Neural cell (in vitro differentiated cells): ENCODE measurements around the gene TXNDC11. TPM values are rescaled to one million over a fixed set of nuclear protein-coding genes. Genes with fewer than 3 reads are reported as not detected.

Experiments used
- H2AFZ ChIP-seq: fragments of 200-600, 300-800 bp; sonication (generic), shearing (Covaris generic); 2 replicates; pipeline ENCODE4 v1.6.0; 2014; ENCODE audit warnings: low read depth, mild to moderate bottlenecking, antibody characterized with exemption, low read length, moderate library complexity
- H3F3A ChIP-seq: fragments of 200-600 bp; shearing (Covaris generic); 2 replicates; pipeline ENCODE4 v1.6.1; 2016; ENCODE audit warnings: mild to moderate bottlenecking, moderate library complexity, mixed read lengths, antibody characterized with exemption, low read length; ENCODE audit not compliant: insufficient read depth, poor library complexity, severe bottlenecking
- H3K27ac ChIP-seq: fragments of 200-600, 300-800 bp; sonication (generic), shearing (Covaris generic); 2 replicates; pipeline ENCODE4 v1.5.1; 2014; ENCODE audit warnings: mild to moderate bottlenecking, low read length, moderate library complexity
- H3K27me3 ChIP-seq: fragments of 300-800, 200-600 bp; sonication (generic), shearing (Covaris generic); 2 replicates; pipeline ENCODE4 v1.6.0; 2014; ENCODE audit warnings: mild to moderate bottlenecking, low read depth, low read length, moderate library complexity; ENCODE audit not compliant: insufficient read depth
- H3K36me3 ChIP-seq: fragments of 300-800, 200-600 bp; sonication (generic), shearing (Covaris generic); 2 replicates; pipeline ENCODE4 v1.5.1; 2014; ENCODE audit warnings: mild to moderate bottlenecking, antibody characterized with exemption, low read length, moderate library complexity; ENCODE audit not compliant: insufficient read depth
- H3K4me2 ChIP-seq: fragments of 300-800, 200-600 bp; sonication (generic), shearing (Covaris generic); 2 replicates; pipeline ENCODE4 v1.6.0; 2014; ENCODE audit warnings: mild to moderate bottlenecking, low read length
- H3K4me3 ChIP-seq: fragments of 300-800, 200-600 bp; sonication (generic), shearing (Covaris generic); 2 replicates; pipeline ENCODE4 v1.5.1; 2014; ENCODE audit warnings: mild to moderate bottlenecking, low read length, moderate library complexity
- H3K79me2 ChIP-seq: fragments of 200-600 bp; shearing (Covaris generic); replicated peaks from 2 replicates; pipeline ENCODE4 v1.6.0; 2014; ENCODE audit warnings: mild to moderate bottlenecking, low read length, moderate library complexity; ENCODE audit not compliant: insufficient read depth
- H3K9ac ChIP-seq: fragments of 300-800, 200-600 bp; sonication (generic), shearing (Covaris generic); 2 replicates; pipeline ENCODE4 v1.6.1; 2016; ENCODE audit warnings: mild to moderate bottlenecking, low read length, mixed read lengths
- H3K9me2 ChIP-seq: fragments of 200-600 bp; shearing (Covaris generic); 2 replicates; pipeline ENCODE4 v1.6.1; 2016; ENCODE audit warnings: mild to moderate bottlenecking, low read length, mixed read lengths; ENCODE audit not compliant: insufficient read depth
- H3K9me3 ChIP-seq: fragments of 200-600, 300-800 bp; sonication (generic), shearing (Covaris generic); 2 replicates; pipeline ENCODE4 v1.6.1; 2016; ENCODE audit warnings: mild to moderate bottlenecking, mixed run types, low read length, moderate library complexity, mixed read lengths
- H4K20me1 ChIP-seq: fragments of 200-600 bp; shearing (Covaris generic); 2 replicates; pipeline ENCODE4 v1.6.1; 2016; ENCODE audit warnings: mild to moderate bottlenecking, mixed run types; ENCODE audit not compliant: insufficient read depth
- EP300 ChIP-seq: fragments of 450-650 bp; conservative IDR thresholded peaks from 2 replicates; pipeline ENCODE4 v1.6.1; 2014; ENCODE audit warnings: antibody characterized with exemption, mild to moderate bottlenecking, moderate library complexity; ENCODE audit not compliant: poor library complexity, severe bottlenecking
- EZH2 ChIP-seq: fragments of 200-600, 300-800 bp; shearing (Covaris generic), sonication (generic); IDR thresholded peaks from 2 replicates; pipeline ENCODE4 v1.6.1; 2014; ENCODE audit warnings: antibody characterized with exemption, low read length, borderline replicate concordance, mild to moderate bottlenecking; ENCODE audit not compliant: insufficient read depth, poor library complexity, severe bottlenecking
- MXI1 ChIP-seq: fragments of 450-650 bp; conservative IDR thresholded peaks from 2 replicates; pipeline ENCODE4 v1.6.1; 2014; ENCODE audit warnings: antibody characterized with exemption, mild to moderate bottlenecking; ENCODE audit not compliant: poor library complexity, severe bottlenecking
- POLR2AphosphoS5 ChIP-seq: IDR thresholded peaks from 2 replicates; pipeline ENCODE4 v1.6.1; 2012
- RAD21 ChIP-seq: fragments of 450-650 bp; conservative IDR thresholded peaks from 2 replicates; pipeline ENCODE4 v1.6.1; 2014; ENCODE audit warnings: antibody characterized with exemption, mild to moderate bottlenecking, moderate library complexity
- REST ChIP-seq: IDR thresholded peaks from 2 replicates; pipeline ENCODE4 v1.6.1; 2012; ENCODE audit warnings: borderline replicate concordance
- SMC3 ChIP-seq: fragments of 450-650 bp; conservative IDR thresholded peaks from 2 replicates; pipeline ENCODE4 v1.6.1; 2014; ENCODE audit warnings: antibody characterized with exemption, mild to moderate bottlenecking, moderate library complexity; ENCODE audit not compliant: poor library complexity
- TAF1 ChIP-seq: IDR thresholded peaks from 2 replicates; pipeline ENCODE4 v1.6.1; 2012; ENCODE audit warnings: low read depth
- polyA plus RNA-seq: library from polyadenylated mRNA; depleted of rRNA; stranded (reverse); fragments of >200 nt; gene quantifications from 2 replicates; pipeline ENCODE4 v1.2.3, GENCODE V29; 2014
- TF ChIP-seq, protein P1 (sequence below): fragments of 450-650 bp; IDR thresholded peaks from 2 replicates; pipeline ENCODE4 v1.5.1; 2014; ENCODE audit warnings: antibody characterized with exemption, mild to moderate bottlenecking, moderate library complexity; ENCODE audit not compliant: poor library complexity, severe bottlenecking

TXNDC11 gene
- polyA plus RNA-seq, 1 donor from 2014 or later, result 10.9 TPM

GRCh38 chr16:11725457-11725856 lies 17.2 kb downstream of the TXNDC11 start:
- Histone ChIP-seq H3K9me3 (no peaks in the 10 kb centered on the region), H3K9ac (no peak overlapping the region), H3K36me3 (no peaks in the 10 kb centered on the region), H3K4me3 (no peak overlapping the region), H3K9me2 (no peaks in the 10 kb centered on the region), H3K79me2 (no peaks in the 10 kb centered on the region), H3K27me3 (no peaks in the 10 kb centered on the region), H3K4me2 (no peak overlapping the region), H3K27ac (no peak overlapping the region), H4K20me1 (no peaks in the 10 kb centered on the region), H2AFZ (no peak overlapping the region), H3F3A (no peaks in the 10 kb centered on the region)
- TF ChIP-seq EP300, result no peak
- TF ChIP-seq SMC3, result no peak
- TF ChIP-seq MXI1, result no peak
- no peak for TF ChIP-seq TAF1
- TF ChIP-seq REST, result no peak
- no peak for TF ChIP-seq EZH2
- no peak for TF ChIP-seq POLR2AphosphoS5
- TF ChIP-seq, protein P1, sequence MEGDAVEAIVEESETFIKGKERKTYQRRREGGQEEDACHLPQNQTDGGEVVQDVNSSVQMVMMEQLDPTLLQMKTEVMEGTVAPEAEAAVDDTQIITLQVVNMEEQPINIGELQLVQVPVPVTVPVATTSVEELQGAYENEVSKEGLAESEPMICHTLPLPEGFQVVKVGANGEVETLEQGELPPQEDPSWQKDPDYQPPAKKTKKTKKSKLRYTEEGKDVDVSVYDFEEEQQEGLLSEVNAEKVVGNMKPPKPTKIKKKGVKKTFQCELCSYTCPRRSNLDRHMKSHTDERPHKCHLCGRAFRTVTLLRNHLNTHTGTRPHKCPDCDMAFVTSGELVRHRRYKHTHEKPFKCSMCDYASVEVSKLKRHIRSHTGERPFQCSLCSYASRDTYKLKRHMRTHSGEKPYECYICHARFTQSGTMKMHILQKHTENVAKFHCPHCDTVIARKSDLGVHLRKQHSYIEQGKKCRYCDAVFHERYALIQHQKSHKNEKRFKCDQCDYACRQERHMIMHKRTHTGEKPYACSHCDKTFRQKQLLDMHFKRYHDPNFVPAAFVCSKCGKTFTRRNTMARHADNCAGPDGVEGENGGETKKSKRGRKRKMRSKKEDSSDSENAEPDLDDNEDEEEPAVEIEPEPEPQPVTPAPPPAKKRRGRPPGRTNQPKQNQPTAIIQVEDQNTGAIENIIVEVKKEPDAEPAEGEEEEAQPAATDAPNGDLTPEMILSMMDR, result no peak
- no peak for TF ChIP-seq RAD21

DNA sequence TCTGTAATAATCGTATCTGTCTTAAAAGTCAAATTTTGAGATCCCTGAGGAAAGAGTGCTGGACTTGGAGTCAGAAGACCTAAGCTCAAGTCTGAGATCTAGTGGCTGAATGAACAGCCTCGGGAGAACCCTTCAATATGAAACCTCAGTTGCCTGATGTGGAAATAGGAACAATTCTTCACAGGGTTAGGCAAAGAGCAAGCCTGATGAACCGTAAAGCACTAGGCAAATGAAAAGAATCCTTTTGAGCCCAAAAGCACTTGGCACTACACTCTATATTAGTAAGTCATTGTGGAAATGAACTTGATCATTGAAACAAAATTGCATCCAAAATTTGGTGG lies 20.2 kb downstream of the TXNDC11 start:
- no peak overlapping the region for H3K4me2 ChIP-seq
- H4K20me1 ChIP-seq, result no peaks in the 10 kb centered on the region
- no peaks in the 10 kb centered on the region for H3K36me3 ChIP-seq
- no peaks in the 10 kb centered on the region for H3K27me3 ChIP-seq
- H3K4me3 ChIP-seq, result no peak overlapping the region
- no peaks in the 10 kb centered on the region for H3K9me2 ChIP-seq
- no peak overlapping the region for H3K27ac ChIP-seq
- H2AFZ ChIP-seq, result no peak overlapping the region
- H3K9me3 ChIP-seq, result no peaks in the 10 kb centered on the region
- TF ChIP-seq EP300 (no peak), MXI1 (no peak), EZH2 (no peak), SMC3 (no peak), POLR2AphosphoS5 (no peak), REST (no peak), TAF1 (no peak), RAD21 (no peak)
- TF ChIP-seq, protein P1, result no peak
- H3F3A ChIP-seq, result no peaks in the 10 kb centered on the region
- H3K79me2 ChIP-seq, result no peaks in the 10 kb centered on the region
- H3K9ac ChIP-seq, result no peak overlapping the region
